ENCODE results near the gene TASOR2. TPM values are rescaled to one million over a fixed set of nuclear protein-coding genes. Genes with fewer than 3 reads are reported as not detected.

The TASOR2 gene
- total and polyA plus RNA-seq, 2 donors (not counting 1 experiment from before 2014, with no cell fraction given) = 12.3 to 68.6 TPM

- no peak overlapping the region for H2AFZ ChIP-seq (ENCODE audit: insufficient read depth, low read depth, low read length, poor library complexity, severe bottlenecking)
- Mint-ChIP-seq H3K4me3 (no peak overlapping the region), H3K9me3 (ENCODE audit: insufficient read depth) (no peaks in the 10 kb centered on the region), H3K27me3 (no peaks in the 10 kb centered on the region), H3K4me1 (no peaks in the 10 kb centered on the region), H3K27ac (no peak overlapping the region)
- no peak overlapping the region for H3K4me2 ChIP-seq (replicated peaks; ENCODE audit: low read depth, low read length, poor library complexity, severe bottlenecking)
- no peak overlapping the region for H3K9ac ChIP-seq (ENCODE audit: low read length)
- no peak for ATAC-seq (ENCODE audit: low read depth)
- ChIA-PET POLR2A (no interaction called here), CTCF (interaction anchor here (0.6 to 1.2 kb wide), 2 partner anchors 13 to 16 kb away, joined by 3 to 4 read pairs; no protein-coding TSS in a partner anchor)
- no peak for DNase-seq
- peaks cover 0 to 2% of the 10 kb centered on the region in 2 experiments for H3K36me3 ChIP-seq (replicated peaks in 1 of 2; ENCODE audit: control extremely low read depth in 1 of 2, control insufficient read depth in 1 of 2, extremely low read depth in 1 of 2, insufficient read depth in 2 of 2, low read length in 1 of 2)
- H3K4me1 ChIP-seq (ENCODE audit: control insufficient read depth in 2 of 2, insufficient read depth in 2 of 2, low read length in 2 of 2) = no peaks in the 10 kb centered on the region
- no peaks in the 10 kb centered on the region for H3K27me3 ChIP-seq (replicated peaks in 1 of 4; ENCODE audit: control extremely low read depth in 1 of 4, control insufficient read depth in 3 of 4, insufficient read depth in 4 of 4, low read length in 3 of 4)
- no peak overlapping the region for H3K4me3 ChIP-seq (ENCODE audit: control extremely low read depth in 1 of 5, extremely low read depth in 1 of 5, insufficient read depth in 1 of 5, low read depth in 2 of 5, low read length in 4 of 5)
- intact Hi-C loops (cut with micrococcal nuclease) = loop anchor here (10.0 kb wide), 1 partner anchor 86 kb away; no protein-coding TSS in a partner anchor
- H3K79me2 ChIP-seq (ENCODE audit: control insufficient read depth, insufficient read depth, low read length) = no peaks in the 10 kb centered on the region
- H3K9me3 ChIP-seq (ENCODE audit: control extremely low read depth in 1 of 3, control insufficient read depth in 2 of 3, insufficient read depth in 1 of 3, low read length in 2 of 3) = no peaks in the 10 kb centered on the region
- H4K20me1 ChIP-seq (ENCODE audit: control insufficient read depth, insufficient read depth, low read length, poor library complexity, severe bottlenecking) = no peaks in the 10 kb centered on the region
- 100% methylated on average over 3 of the region's 10 CpGs for WGBS (ENCODE audit: insufficient coverage)
- no peak for TF ChIP-seq EZH2 (IDR thresholded peaks at IDR 0.05; ENCODE audit: borderline replicate concordance, insufficient read depth, low read depth, low read length, poor library complexity, severe bottlenecking)
- TF ChIP-seq CTCF (IDR thresholded peaks at IDR 0.05) = no peak
- H3K27ac ChIP-seq (ENCODE audit: low read length in 2 of 2) = no peak overlapping the region
These were observed 46.1 kb upstream of the TASOR2 start for GRCh38 chr10:5638494-5638893.

GRCh38 chr10:5639066-5639465, 45.6 kb upstream of the TASOR2 start:
- TF ChIP-seq CTCF (IDR thresholded peaks at IDR 0.05) = no peak
- TF ChIP-seq EZH2 (IDR thresholded peaks at IDR 0.05; ENCODE audit: borderline replicate concordance, insufficient read depth, low read depth, low read length, poor library complexity, severe bottlenecking) = no peak
- H3K4me1 Mint-ChIP-seq = peaks cover 4% of the 10 kb centered on the region

More at GRCh38 chr10:5639066-5639465, 45.6 kb upstream of the TASOR2 start:
- H3K79me2 ChIP-seq (ENCODE audit: control insufficient read depth, insufficient read depth, low read length) = no peaks in the 10 kb centered on the region
- H3K4me2 ChIP-seq (replicated peaks; ENCODE audit: low read depth, low read length, poor library complexity, severe bottlenecking) = no peak overlapping the region
- H3K36me3 ChIP-seq (replicated peaks in 1 of 2; ENCODE audit: control extremely low read depth in 1 of 2, control insufficient read depth in 1 of 2, extremely low read depth in 1 of 2, insufficient read depth in 2 of 2, low read length in 1 of 2) = peaks cover 0 to 2% of the 10 kb centered on the region in 2 experiments
- H3K4me1 ChIP-seq (ENCODE audit: control insufficient read depth in 2 of 2, insufficient read depth in 2 of 2, low read length in 2 of 2) = no peaks in the 10 kb centered on the region
- H3K4me3 ChIP-seq (ENCODE audit: control extremely low read depth in 1 of 5, extremely low read depth in 1 of 5, insufficient read depth in 1 of 5, low read depth in 2 of 5, low read length in 4 of 5) = no peak overlapping the region
- ChIA-PET CTCF (no interaction called here), POLR2A (no interaction called here)
- ATAC-seq (ENCODE audit: low read depth) = no peak
- H3K9me3 ChIP-seq (ENCODE audit: control extremely low read depth in 1 of 3, control insufficient read depth in 2 of 3, insufficient read depth in 1 of 3, low read length in 2 of 3) = no peaks in the 10 kb centered on the region
- DNase-seq = no peak
- intact Hi-C loops (cut with micrococcal nuclease) = loop anchor here (10.0 kb wide), 1 partner anchor 86 kb away; no protein-coding TSS in a partner anchor
- H3K27ac Mint-ChIP-seq = no peak overlapping the region
- H2AFZ ChIP-seq (ENCODE audit: insufficient read depth, low read depth, low read length, poor library complexity, severe bottlenecking) = no peak overlapping the region
- WGBS (ENCODE audit: insufficient coverage) = 96% methylated on average over 17 of the region's 17 CpGs
- no peak overlapping the region for H3K9ac ChIP-seq (ENCODE audit: low read length)
- H3K27me3 Mint-ChIP-seq = no peaks in the 10 kb centered on the region
- no peaks in the 10 kb centered on the region for H3K9me3 Mint-ChIP-seq (ENCODE audit: insufficient read depth)
- no peak overlapping the region for H3K4me3 Mint-ChIP-seq
- no peaks in the 10 kb centered on the region for H3K27me3 ChIP-seq (replicated peaks in 1 of 4; ENCODE audit: control extremely low read depth in 1 of 4, control insufficient read depth in 3 of 4, insufficient read depth in 4 of 4, low read length in 3 of 4)
- H4K20me1 ChIP-seq (ENCODE audit: control insufficient read depth, insufficient read depth, low read length, poor library complexity, severe bottlenecking) = no peaks in the 10 kb centered on the region
- no peak overlapping the region for H3K27ac ChIP-seq (ENCODE audit: low read length in 2 of 2)

Measured in B cell (primary cell).